Glutamatergic neuron (in vitro differentiated cells): ENCODE measurements around the gene CSF1. TPM values are rescaled to one million over a fixed set of nuclear protein-coding genes. Genes with fewer than 3 reads are reported as not detected.

Experiments used
- DNase-seq: peaks from one replicate; pipeline ENCODE4 v3.0.0; 2022
- H3K27ac Mint-ChIP-seq: one replicate; pipeline ENCODE4 v1.8.0; 2020; ENCODE audit warnings: mild to moderate bottlenecking, mixed read lengths, inconsistent platforms; ENCODE audit not compliant: unreplicated experiment
- H3K27me3 Mint-ChIP-seq: one replicate; pipeline ENCODE4 v1.8.0; 2020; ENCODE audit warnings: mild to moderate bottlenecking, moderate library complexity, mixed read lengths, inconsistent platforms; ENCODE audit not compliant: unreplicated experiment
- H3K36me3 Mint-ChIP-seq: one replicate; pipeline ENCODE4 v1.8.0; 2020; ENCODE audit warnings: mild to moderate bottlenecking, mixed read lengths, inconsistent platforms; ENCODE audit not compliant: unreplicated experiment
- H3K4me1 Mint-ChIP-seq: one replicate; pipeline ENCODE4 v1.8.0; 2020; ENCODE audit warnings: mild to moderate bottlenecking, low read depth, mixed read lengths, inconsistent platforms; ENCODE audit not compliant: unreplicated experiment
- H3K4me3 Mint-ChIP-seq: one replicate; pipeline ENCODE4 v1.8.0; 2020; ENCODE audit warnings: mild to moderate bottlenecking, mixed read lengths, inconsistent platforms; ENCODE audit not compliant: unreplicated experiment
- H3K9me3 Mint-ChIP-seq: one replicate; pipeline ENCODE4 v1.8.0; 2020; ENCODE audit warnings: mild to moderate bottlenecking, moderate library complexity, mixed read lengths, inconsistent platforms; ENCODE audit not compliant: unreplicated experiment
- CTCF ChIP-seq: fragments of 200-600 bp; sonication (generic); IDR thresholded peaks from one replicate; pipeline ENCODE4 v1.5.0; 2021; ENCODE audit not compliant: partially characterized antibody, unreplicated experiment
- total RNA-seq: library from RNA; stranded (reverse); fragmentation: NEBNext Ultra II Directional; extraction: Animal tissue kit (Norgen Biotek cat#: 25700); gene quantifications from one replicate; pipeline ENCODE4 v1.2.1, GENCODE V29; 2021; ENCODE audit not compliant: unreplicated experiment

CSF1 gene
- total RNA-seq, 1 donor from 2014 or later: 0.59 TPM

GRCh38 chr1:109922326-109922725 lies 11.7 kb downstream of the CSF1 start:
- H3K27me3 Mint-ChIP-seq: peaks cover 7% of the 10 kb centered on the region
- no peaks in the 10 kb centered on the region for H3K36me3 Mint-ChIP-seq

GRCh38 chr1:109923131-109923945 lies 12.7 kb downstream of the CSF1 start:
- H3K4me1 Mint-ChIP-seq: peaks cover 4% of the 10 kb centered on the region
- no peak for TF ChIP-seq CTCF
- H3K27me3 Mint-ChIP-seq: peaks cover 9% of the 10 kb centered on the region
- H3K9me3 Mint-ChIP-seq: peaks cover 11% of the 10 kb centered on the region
- H3K36me3 Mint-ChIP-seq: no peaks in the 10 kb centered on the region
- no peak overlapping the region for H3K4me3 Mint-ChIP-seq
- DNase-seq: no peak
- H3K27ac Mint-ChIP-seq: no peak overlapping the region

More at GRCh38 chr1:109922326-109922725, 11.7 kb downstream of the CSF1 start:
- no peak for TF ChIP-seq CTCF
- peaks cover 4% of the 10 kb centered on the region for H3K4me1 Mint-ChIP-seq
- H3K4me3 Mint-ChIP-seq: no peak overlapping the region
- H3K27ac Mint-ChIP-seq: no peak overlapping the region
- H3K9me3 Mint-ChIP-seq: peaks cover 11% of the 10 kb centered on the region
- no peak for DNase-seq

DNA sequence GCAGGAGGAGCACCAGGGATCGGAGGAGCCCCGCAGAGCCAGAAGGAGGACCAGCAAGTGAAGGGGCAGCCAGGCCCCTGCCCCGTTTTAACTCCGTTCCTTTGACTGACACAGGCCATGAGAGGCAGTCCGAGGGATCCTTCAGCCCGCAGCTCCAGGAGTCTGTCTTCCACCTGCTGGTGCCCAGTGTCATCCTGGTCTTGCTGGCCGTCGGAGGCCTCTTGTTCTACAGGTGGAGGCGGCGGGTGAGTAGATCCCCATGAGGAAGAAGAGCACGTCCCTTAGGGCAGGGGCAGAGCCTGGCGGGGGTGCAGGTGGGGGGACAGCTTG lies 13.3 kb downstream of the CSF1 start:
- Mint-ChIP-seq H3K27ac (no peak overlapping the region), H3K4me3 (no peak overlapping the region), H3K36me3 (no peaks in the 10 kb centered on the region)

GRCh38 chr1:109924316-109924715 lies 13.7 kb downstream of the CSF1 start:
- Mint-ChIP-seq H3K4me1 (peaks cover 4% of the 10 kb centered on the region), H3K27ac (no peak overlapping the region), H3K27me3 (peaks cover 9% of the 10 kb centered on the region), H3K4me3 (no peak overlapping the region), H3K9me3 (peaks cover 9% of the 10 kb centered on the region), H3K36me3 (no peaks in the 10 kb centered on the region)
- no peak for TF ChIP-seq CTCF
- DNase-seq: no peak

More for the DNA sequence above, 13.3 kb downstream of the CSF1 start:
- no peak for DNase-seq
- TF ChIP-seq CTCF: no peak
- H3K27me3 Mint-ChIP-seq: peaks cover 9% of the 10 kb centered on the region
- peaks cover 11% of the 10 kb centered on the region for H3K9me3 Mint-ChIP-seq
- H3K4me1 Mint-ChIP-seq: peaks cover 4% of the 10 kb centered on the region
